Endothelial cell (in vitro differentiated cells): ENCODE data around the gene MFGE8. TPM values are rescaled to one million over a fixed set of nuclear protein-coding genes. Genes with fewer than 3 reads are reported as not detected.

ENCODE experiments used
- DNase-seq: peaks from one replicate; pipeline ENCODE4 v3.0.0; 2021; ENCODE audit warnings: low spot score
- H3K27ac Mint-ChIP-seq: one replicate; pipeline ENCODE4 v1.8.0; 2021; ENCODE audit warnings: mixed read lengths, inconsistent platforms; ENCODE audit not compliant: unreplicated experiment
- H3K27me3 Mint-ChIP-seq: one replicate; pipeline ENCODE4 v1.8.0; 2021; ENCODE audit warnings: mild to moderate bottlenecking, moderate library complexity, mixed read lengths, inconsistent platforms; ENCODE audit not compliant: unreplicated experiment
- H3K36me3 Mint-ChIP-seq: one replicate; pipeline ENCODE4 v1.8.0; 2021; ENCODE audit warnings: mild to moderate bottlenecking, low read depth, mixed read lengths, inconsistent platforms; ENCODE audit not compliant: unreplicated experiment
- H3K4me1 Mint-ChIP-seq: one replicate; pipeline ENCODE4 v1.8.0; 2021; ENCODE audit warnings: mild to moderate bottlenecking, mixed read lengths, inconsistent platforms; ENCODE audit not compliant: unreplicated experiment
- H3K4me3 Mint-ChIP-seq: one replicate; pipeline ENCODE4 v1.8.0; 2021; ENCODE audit warnings: mild to moderate bottlenecking, mixed read lengths, inconsistent platforms; ENCODE audit not compliant: unreplicated experiment
- H3K9me3 Mint-ChIP-seq: one replicate; pipeline ENCODE4 v1.8.0; 2021; ENCODE audit warnings: mixed read lengths, inconsistent platforms; ENCODE audit not compliant: unreplicated experiment
- CTCF ChIP-seq: fragments of 200-600 bp; sonication (generic); IDR thresholded peaks from one replicate; pipeline ENCODE4 v1.5.0; 2021; ENCODE audit warnings: antibody characterized with exemption; ENCODE audit not compliant: unreplicated experiment
- total RNA-seq: library from RNA; stranded (reverse); fragmentation: NEBNext Ultra II Directional; extraction: Animal tissue kit (Norgen Biotek cat#: 25700); gene quantifications from one replicate; pipeline ENCODE4 v1.2.1, GENCODE V29; 2021; ENCODE audit not compliant: unreplicated experiment

Gene MFGE8
- total RNA-seq, 1 donor from 2014 or later = 113 TPM

GRCh38 chr15:88954431-88955277 is 41.5 kb upstream of the MFGE8 start:
- Mint-ChIP-seq H3K27ac (no peak overlapping the region), H3K27me3 (peaks cover 4% of the 10 kb centered on the region)
- no peak for TF ChIP-seq CTCF

GRCh38 chr15:88950600-88951160 is 37.5 kb upstream of the MFGE8 start:
- H3K27ac Mint-ChIP-seq = no peak overlapping the region
- peaks cover 4% of the 10 kb centered on the region for H3K4me1 Mint-ChIP-seq
- DNase-seq = no peak
- no peak for TF ChIP-seq CTCF
- no peaks in the 10 kb centered on the region for H3K36me3 Mint-ChIP-seq
- no peak overlapping the region for H3K4me3 Mint-ChIP-seq
- H3K27me3 Mint-ChIP-seq = peaks cover 2% of the 10 kb centered on the region
- H3K9me3 Mint-ChIP-seq = no peaks in the 10 kb centered on the region

More at GRCh38 chr15:88954431-88955277, 41.5 kb upstream of the MFGE8 start:
- Mint-ChIP-seq H3K36me3 (no peaks in the 10 kb centered on the region), H3K4me3 (no peak overlapping the region), H3K4me1 (no peaks in the 10 kb centered on the region), H3K9me3 (no peaks in the 10 kb centered on the region)
- DNase-seq = no peak

- Mint-ChIP-seq H3K9me3 (no peaks in the 10 kb centered on the region), H3K36me3 (no peaks in the 10 kb centered on the region), H3K4me3 (no peak overlapping the region), H3K4me1 (peaks cover 4% of the 10 kb centered on the region), H3K27ac (no peak overlapping the region), H3K27me3 (peaks cover 2% of the 10 kb centered on the region)
- TF ChIP-seq CTCF = no peak
- DNase-seq = no peak
Observed at GRCh38 chr15:88949734-88950400, 36.7 kb upstream of the MFGE8 start.

GRCh38 chr15:88940110-88940675 is 27.0 kb upstream of the MFGE8 start:
- no peaks in the 10 kb centered on the region for H3K9me3 Mint-ChIP-seq
- H3K4me3 Mint-ChIP-seq = no peak overlapping the region
- no peak for DNase-seq
- no peak for TF ChIP-seq CTCF
- no peaks in the 10 kb centered on the region for H3K27me3 Mint-ChIP-seq
- H3K4me1 Mint-ChIP-seq = peaks cover 2% of the 10 kb centered on the region
- H3K36me3 Mint-ChIP-seq = peaks cover 4% of the 10 kb centered on the region
- no peak overlapping the region for H3K27ac Mint-ChIP-seq
